Astrocyte (in vitro differentiated cells and primary cell): Measurements from ENCODE around the gene UNC5B. TPM values are rescaled to one million over a fixed set of nuclear protein-coding genes. Genes with fewer than 3 reads are reported as not detected.

ENCODE experiments used
- DNase-seq: peaks from one replicate; pipeline ENCODE4 v3.0.0-alpha.2; 2010; ENCODE audit warnings: low read depth
- FAIRE-seq: peaks from 2 replicates; lab custom pipeline; 2011; peaks lifted over from hg19 to GRCh38; lab: Jason Lieb, UNC
- H2AFZ ChIP-seq: 2 replicates; pipeline ENCODE4 v1.6.0; 2012; ENCODE audit warnings: low read depth, low read length, inconsistent platforms
- H3K27ac ChIP-seq: 2 replicates; pipeline ENCODE4 v1.5.1; 2011; ENCODE audit warnings: low read depth, low read length, inconsistent platforms
- H3K27me3 ChIP-seq: 2 replicates; pipeline ENCODE4 v1.6.0; 2011; ENCODE audit warnings: low read length, inconsistent platforms; ENCODE audit not compliant: insufficient read depth
- H3K36me3 ChIP-seq: 2 replicates; pipeline ENCODE4 v1.5.1; 2011; ENCODE audit warnings: low read length, inconsistent platforms; ENCODE audit not compliant: insufficient read depth
- H3K4me1 ChIP-seq: 2 replicates; pipeline ENCODE4 v1.5.1; 2011; ENCODE audit warnings: low read length, inconsistent platforms; ENCODE audit not compliant: insufficient read depth
- H3K4me2 ChIP-seq: 2 replicates; pipeline ENCODE4 v1.6.0; 2012; ENCODE audit warnings: low read length, inconsistent platforms
- H3K4me3 ChIP-seq: 2 replicates; pipeline ENCODE4 v1.5.1; 2011; ENCODE audit warnings: low read depth, mild to moderate bottlenecking, low read length, inconsistent platforms; ENCODE audit not compliant: insufficient read depth
- H3K79me2 ChIP-seq: 2 replicates; pipeline ENCODE4 v1.6.0; 2012; ENCODE audit warnings: mild to moderate bottlenecking, low read length, inconsistent platforms; ENCODE audit not compliant: insufficient read depth
- H3K9ac ChIP-seq: 2 replicates; pipeline ENCODE4 v1.6.0; 2012; ENCODE audit warnings: mild to moderate bottlenecking, low read length, inconsistent platforms
- H3K9me3 ChIP-seq: 2 replicates; pipeline ENCODE4 v1.5.1; 2012; ENCODE audit warnings: low read depth, mild to moderate bottlenecking, low read length, inconsistent platforms; ENCODE audit not compliant: insufficient read depth
- H4K20me1 ChIP-seq: 2 replicates; pipeline ENCODE4 v1.6.0; 2012; ENCODE audit warnings: low read length, inconsistent platforms; ENCODE audit not compliant: insufficient read depth
- H3K27ac Mint-ChIP-seq: one replicate; pipeline ENCODE4 v1.8.0; 2021; ENCODE audit warnings: mild to moderate bottlenecking, mixed read lengths; ENCODE audit not compliant: unreplicated experiment
- H3K27me3 Mint-ChIP-seq: one replicate; pipeline ENCODE4 v1.8.0; 2021; ENCODE audit warnings: low read depth, mixed read lengths; ENCODE audit not compliant: unreplicated experiment
- H3K36me3 Mint-ChIP-seq: one replicate; pipeline ENCODE4 v1.8.0; 2021; ENCODE audit warnings: low read depth, mixed read lengths; ENCODE audit not compliant: unreplicated experiment
- H3K4me1 Mint-ChIP-seq: one replicate; pipeline ENCODE4 v1.8.0; 2021; ENCODE audit warnings: low read depth, mixed read lengths; ENCODE audit not compliant: unreplicated experiment
- H3K4me3 Mint-ChIP-seq: one replicate; pipeline ENCODE4 v1.8.0; 2021; ENCODE audit warnings: mild to moderate bottlenecking, moderate library complexity, mixed read lengths; ENCODE audit not compliant: unreplicated experiment
- H3K9me3 Mint-ChIP-seq: one replicate; pipeline ENCODE4 v1.8.0; 2021; ENCODE audit warnings: mild to moderate bottlenecking, mixed read lengths; ENCODE audit not compliant: unreplicated experiment
- CTCF ChIP-seq: IDR thresholded peaks from 2 replicates; pipeline ENCODE4 v1.5.1; 2011; ENCODE audit warnings: low read depth, mild to moderate bottlenecking, inconsistent platforms, low read length, moderate library complexity; ENCODE audit not compliant: insufficient read depth
- EZH2 ChIP-seq: IDR thresholded peaks from 2 replicates; pipeline ENCODE4 v1.6.1; 2012; ENCODE audit warnings: mild to moderate bottlenecking, low read length, inconsistent platforms; ENCODE audit not compliant: insufficient read depth
- total RNA-seq: library from RNA; stranded (reverse); gene quantifications from 2 replicates; pipeline ENCODE4 v1.2.1, GENCODE V29; 2021

The UNC5B gene
- total RNA-seq, 1 donor from 2014 or later = 15.0 TPM

GRCh38 chr10:71187600-71187999 is 24.8 kb upstream of the UNC5B start:
- Mint-ChIP-seq H3K4me3 (no peak overlapping the region), H3K9me3 (peaks cover 2% of the 10 kb centered on the region), H3K27ac (no peak overlapping the region), H3K27me3 (peaks cover 55% of the 10 kb centered on the region), H3K36me3 (no peaks in the 10 kb centered on the region), H3K4me1 (no peaks in the 10 kb centered on the region)
- no peaks in the 10 kb centered on the region for H3K4me1 ChIP-seq
- no peak overlapping the region for H2AFZ ChIP-seq
- peaks cover 7% of the 10 kb centered on the region for H3K27me3 ChIP-seq
- no peaks in the 10 kb centered on the region for H3K9me3 ChIP-seq
- H3K36me3 ChIP-seq = no peaks in the 10 kb centered on the region
- H3K79me2 ChIP-seq = no peaks in the 10 kb centered on the region
- no peak for DNase-seq
- no peak overlapping the region for H3K4me2 ChIP-seq
- H3K27ac ChIP-seq = no peak overlapping the region
- no peak for FAIRE-seq
- TF ChIP-seq CTCF (no peak), EZH2 (no peak)
- H3K9ac ChIP-seq = no peak overlapping the region
- no peaks in the 10 kb centered on the region for H4K20me1 ChIP-seq
- H3K4me3 ChIP-seq = no peak overlapping the region

- Histone ChIP-seq H3K4me3 (no peak overlapping the region), H3K27ac (no peak overlapping the region), H3K9me3 (no peaks in the 10 kb centered on the region), H4K20me1 (no peaks in the 10 kb centered on the region), H2AFZ (no peak overlapping the region), H3K27me3 (peaks cover 7% of the 10 kb centered on the region), H3K4me1 (no peaks in the 10 kb centered on the region), H3K9ac (no peak overlapping the region), H3K4me2 (no peak overlapping the region), H3K36me3 (no peaks in the 10 kb centered on the region), H3K79me2 (no peaks in the 10 kb centered on the region)
- Mint-ChIP-seq H3K4me1 (no peaks in the 10 kb centered on the region), H3K27ac (no peak overlapping the region), H3K27me3 (peaks cover 50% of the 10 kb centered on the region), H3K4me3 (no peak overlapping the region), H3K36me3 (no peaks in the 10 kb centered on the region), H3K9me3 (peaks cover 2% of the 10 kb centered on the region)
- no peak for FAIRE-seq
- DNase-seq = no peak
- TF ChIP-seq EZH2 = no peak
- TF ChIP-seq CTCF = no peak
Observed at GRCh38 chr10:71188201-71188600, 24.2 kb upstream of the UNC5B start.

GRCh38 chr10:71191019-71191418 is 21.4 kb upstream of the UNC5B start:
- FAIRE-seq (no peak), DNase-seq (no peak)
- no peak overlapping the region for H3K4me2 ChIP-seq
- no peaks in the 10 kb centered on the region for H3K79me2 ChIP-seq
- H3K9me3 Mint-ChIP-seq = peaks cover 4% of the 10 kb centered on the region
- H3K36me3 Mint-ChIP-seq = no peaks in the 10 kb centered on the region
- no peak for TF ChIP-seq EZH2
- TF ChIP-seq CTCF = no peak
- H2AFZ ChIP-seq = no peak overlapping the region
- H3K36me3 ChIP-seq = no peaks in the 10 kb centered on the region
- no peaks in the 10 kb centered on the region for H3K4me1 Mint-ChIP-seq
- no peak overlapping the region for H3K9ac ChIP-seq
- peaks cover 2% of the 10 kb centered on the region for H3K27me3 ChIP-seq
- H3K4me1 ChIP-seq = no peaks in the 10 kb centered on the region
- no peak overlapping the region for H3K27ac ChIP-seq
- H4K20me1 ChIP-seq = no peaks in the 10 kb centered on the region
- no peak overlapping the region for H3K4me3 ChIP-seq
- no peak overlapping the region for H3K4me3 Mint-ChIP-seq
- H3K27ac Mint-ChIP-seq = no peak overlapping the region
- H3K9me3 ChIP-seq = no peaks in the 10 kb centered on the region
- peaks cover 53% of the 10 kb centered on the region for H3K27me3 Mint-ChIP-seq
